Measurements from ENCODE around the gene UBAC2.

UBAC2 gene

DNA sequence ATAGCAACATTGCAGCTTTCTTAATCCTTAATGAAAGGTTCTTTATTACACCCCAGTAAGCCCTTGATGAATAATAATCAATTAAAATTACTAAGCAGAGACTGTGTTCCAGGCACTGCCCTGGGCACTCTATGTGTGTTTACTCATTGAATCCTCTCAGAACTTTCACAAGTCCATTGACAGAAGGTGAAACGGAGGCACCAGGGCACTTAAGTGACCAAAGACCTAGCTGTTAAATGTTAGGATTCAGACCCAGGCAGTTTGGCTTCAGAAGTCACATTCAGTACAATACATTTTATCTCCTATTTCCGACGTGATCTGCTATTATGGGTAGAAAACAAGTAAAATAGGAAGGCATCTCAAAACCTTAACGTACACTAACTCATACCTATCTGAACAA lies 103.9 kb downstream of the UBAC2 start:
- Histone ChIP-seq H2AFZ (ENCODE audit: low read length) (no peak overlapping the region), H3K4me1 (ENCODE audit: insufficient read depth, low read length, severe bottlenecking) (peaks cover 75% of the 10 kb centered on the region), H4K20me1 (ENCODE audit: insufficient read depth, low read length) (no peaks in the 10 kb centered on the region), H3K9ac (ENCODE audit: low read length) (peak overlapping the region; percentile 95), H3F3A (ENCODE audit: insufficient read depth, low read length) (no peaks in the 10 kb centered on the region), H3K9me3 (ENCODE audit: low read length) (no peaks in the 10 kb centered on the region), H3K4me2 (ENCODE audit: low read length) (peak overlapping the region; percentile 67), H3K27ac (ENCODE audit: low read depth, low read length, poor library complexity, severe bottlenecking) (peak overlapping the region; percentile 85), H3K27me3 (ENCODE audit: insufficient read depth, low read length) (no peaks in the 10 kb centered on the region), H3K36me3 (ENCODE audit: insufficient read depth, low read length) (peaks cover 70% of the 10 kb centered on the region), H3K79me2 (ENCODE audit: insufficient read depth, low read length) (peaks cover 94% of the 10 kb centered on the region), H3K9me2 (ENCODE audit: low read depth, low read length) (no peaks in the 10 kb centered on the region), H3K4me3 (ENCODE audit: low read depth, low read length, poor library complexity, severe bottlenecking) (peak overlapping the region; percentile 92)
- TF ChIP-seq CTCF (IDR thresholded peaks at IDR 0.05; ENCODE audit: low read length), result no peak
- TF ChIP-seq EZH2 (IDR thresholded peaks at IDR 0.05; ENCODE audit: borderline replicate concordance, low read length), result no peak

DNA sequence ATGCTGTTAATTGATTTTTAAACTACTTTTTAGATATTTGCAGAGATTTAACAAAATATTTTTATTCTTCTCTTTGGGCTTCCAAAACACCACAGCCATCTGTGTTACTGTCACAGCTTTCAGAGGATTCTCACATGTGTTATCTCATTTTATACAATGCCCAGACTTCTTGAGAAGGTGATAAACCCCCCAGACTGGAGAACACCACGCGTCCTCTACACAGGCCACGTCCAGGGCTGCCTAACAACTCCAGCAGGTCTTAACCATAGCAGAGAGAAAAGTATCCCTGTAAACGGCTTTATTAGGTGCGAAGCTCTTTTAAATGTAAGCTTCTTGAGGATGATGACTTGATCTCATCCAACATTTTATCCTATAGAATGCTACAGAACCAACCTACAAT lies 104.5 kb downstream of the UBAC2 start:
- TF ChIP-seq CTCF (IDR thresholded peaks at IDR 0.05; ENCODE audit: low read length) (no peak), EZH2 (IDR thresholded peaks at IDR 0.05; ENCODE audit: borderline replicate concordance, low read length) (no peak)
- no peaks in the 10 kb centered on the region for H4K20me1 ChIP-seq (ENCODE audit: insufficient read depth, low read length)
- H3K9me2 ChIP-seq (ENCODE audit: low read depth, low read length), result no peaks in the 10 kb centered on the region

GRCh38 chr13:99305566-99305965 lies 104.9 kb downstream of the UBAC2 start:
- peak overlapping the region; percentile 85 for H3K27ac ChIP-seq (ENCODE audit: low read depth, low read length, poor library complexity, severe bottlenecking)

More for the DNA sequence above, 104.5 kb downstream of the UBAC2 start:
- Histone ChIP-seq H2AFZ (ENCODE audit: low read length) (no peak overlapping the region), H3K27ac (ENCODE audit: low read depth, low read length, poor library complexity, severe bottlenecking) (peak overlapping the region; percentile 85), H3K79me2 (ENCODE audit: insufficient read depth, low read length) (peaks cover 87% of the 10 kb centered on the region), H3F3A (ENCODE audit: insufficient read depth, low read length) (no peaks in the 10 kb centered on the region), H3K4me1 (ENCODE audit: insufficient read depth, low read length, severe bottlenecking) (peaks cover 75% of the 10 kb centered on the region), H3K9ac (ENCODE audit: low read length) (peak overlapping the region; percentile 95), H3K4me2 (ENCODE audit: low read length) (peak overlapping the region; percentile 67), H3K4me3 (ENCODE audit: low read depth, low read length, poor library complexity, severe bottlenecking) (peak overlapping the region; percentile 92), H3K27me3 (ENCODE audit: insufficient read depth, low read length) (no peaks in the 10 kb centered on the region), H3K9me3 (ENCODE audit: low read length) (no peaks in the 10 kb centered on the region), H3K36me3 (ENCODE audit: insufficient read depth, low read length) (peaks cover 64% of the 10 kb centered on the region)

More at GRCh38 chr13:99305566-99305965, 104.9 kb downstream of the UBAC2 start:
- Histone ChIP-seq H3K4me1 (ENCODE audit: insufficient read depth, low read length, severe bottlenecking) (peaks cover 75% of the 10 kb centered on the region), H3K4me3 (ENCODE audit: low read depth, low read length, poor library complexity, severe bottlenecking) (peak overlapping the region; percentile 92), H3K9ac (ENCODE audit: low read length) (peak overlapping the region; percentile 95), H3K9me2 (ENCODE audit: low read depth, low read length) (no peaks in the 10 kb centered on the region), H3K27me3 (ENCODE audit: insufficient read depth, low read length) (no peaks in the 10 kb centered on the region), H3K79me2 (ENCODE audit: insufficient read depth, low read length) (peaks cover 83% of the 10 kb centered on the region), H4K20me1 (ENCODE audit: insufficient read depth, low read length) (no peaks in the 10 kb centered on the region), H3K36me3 (ENCODE audit: insufficient read depth, low read length) (peaks cover 60% of the 10 kb centered on the region), H2AFZ (ENCODE audit: low read length) (no peak overlapping the region), H3F3A (ENCODE audit: insufficient read depth, low read length) (0 out of 2 replicates have a peak, but pooled peaks cover 2% of the 10 kb centered on the region), H3K9me3 (ENCODE audit: low read length) (no peaks in the 10 kb centered on the region), H3K4me2 (ENCODE audit: low read length) (peak overlapping the region; percentile 67)
- TF ChIP-seq EZH2 (IDR thresholded peaks at IDR 0.05; ENCODE audit: borderline replicate concordance, low read length) (no peak), CTCF (IDR thresholded peaks at IDR 0.05; ENCODE audit: low read length) (no peak)

All from OCI-LY1 (cell line).